GM04504 (cell line): Measurements from ENCODE around the gene ANK3.
A peak's percentile ranks its signal among the peaks of the same experiment; 100 is the strongest.

Source experiments
- DNase-seq: peaks from one replicate; pipeline ENCODE4 v3.0.0-alpha.2; 2012; ENCODE audit warnings: low read depth

Gene ANK3

DNA sequence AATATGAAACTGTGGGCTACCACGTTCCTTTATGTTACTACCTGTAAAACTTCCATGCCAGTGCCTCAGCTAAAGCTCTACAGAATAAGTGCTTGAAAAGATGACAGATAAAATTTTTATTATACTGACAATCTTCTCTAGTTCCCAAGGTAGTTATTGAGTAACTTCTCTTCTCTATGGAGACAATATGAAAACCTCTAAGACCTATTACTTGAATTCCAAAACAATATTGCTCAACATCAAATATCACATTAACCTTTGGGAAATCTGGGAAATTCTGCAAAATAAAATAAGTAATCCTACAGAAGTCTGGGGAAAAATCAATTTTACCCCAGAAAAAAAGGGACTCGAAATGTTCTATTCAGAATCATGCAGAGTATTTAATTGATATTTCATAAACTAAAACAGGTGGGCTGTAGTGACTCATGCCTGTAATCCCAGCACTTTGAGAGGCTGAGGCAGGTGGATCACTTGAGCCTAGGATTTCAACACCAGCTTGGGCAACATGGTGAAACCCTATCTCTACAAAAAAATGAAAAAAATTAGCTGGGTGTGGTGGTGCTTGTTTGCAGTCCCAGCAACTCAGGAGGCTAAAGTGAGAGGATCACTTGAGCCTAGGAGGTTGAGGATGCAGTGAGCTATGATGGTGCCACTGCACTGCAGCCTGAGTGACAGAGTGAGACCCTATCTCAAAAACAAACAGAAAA, 23.8 kb upstream of the ANK3 start:
- DNase-seq = no peak

DNA sequence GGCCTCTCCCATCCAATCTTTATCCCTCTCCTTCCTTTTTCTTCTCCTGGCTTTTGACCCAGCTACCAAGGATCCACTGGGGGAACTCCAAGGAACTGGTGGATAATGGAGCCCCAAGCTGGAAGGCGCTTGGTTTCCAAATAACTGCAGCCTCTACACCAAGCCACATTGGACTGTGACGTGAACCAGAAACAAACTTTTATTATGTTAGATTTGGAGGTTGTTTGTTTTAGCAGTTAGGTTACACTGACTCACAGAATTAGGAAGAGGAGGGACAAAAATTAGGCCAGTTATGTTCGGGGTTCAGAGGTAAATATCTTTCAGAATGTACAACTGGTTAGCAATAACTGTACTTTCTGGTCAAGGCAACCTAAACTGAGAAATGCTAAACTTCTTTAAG, 21.3 kb upstream of the ANK3 start:
- no peak for DNase-seq

DNA sequence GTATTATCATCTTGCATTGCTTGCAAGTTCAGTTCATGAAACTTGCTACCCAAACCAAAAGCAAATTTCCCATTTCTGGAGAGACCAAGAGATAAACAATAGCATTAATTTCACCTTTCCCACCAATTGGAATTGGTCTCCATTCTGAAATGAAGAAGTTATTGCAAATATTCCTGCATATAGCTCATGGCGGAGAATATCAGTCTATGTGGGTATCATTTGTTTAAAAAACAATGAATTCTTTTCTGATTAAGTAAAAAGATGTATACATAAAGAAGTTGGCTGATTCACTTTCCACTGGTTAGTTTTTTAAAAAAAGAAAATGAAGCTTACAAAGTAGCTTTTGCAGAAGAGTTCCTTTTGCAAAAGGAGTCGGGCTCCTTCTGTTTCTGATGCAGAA, 19.5 kb upstream of the ANK3 start:
- DNase-seq = no peak

- DNase-seq = no peak
Observed at GRCh38 chr10:60406182-60406581, 16.5 kb upstream of the ANK3 start.

DNA sequence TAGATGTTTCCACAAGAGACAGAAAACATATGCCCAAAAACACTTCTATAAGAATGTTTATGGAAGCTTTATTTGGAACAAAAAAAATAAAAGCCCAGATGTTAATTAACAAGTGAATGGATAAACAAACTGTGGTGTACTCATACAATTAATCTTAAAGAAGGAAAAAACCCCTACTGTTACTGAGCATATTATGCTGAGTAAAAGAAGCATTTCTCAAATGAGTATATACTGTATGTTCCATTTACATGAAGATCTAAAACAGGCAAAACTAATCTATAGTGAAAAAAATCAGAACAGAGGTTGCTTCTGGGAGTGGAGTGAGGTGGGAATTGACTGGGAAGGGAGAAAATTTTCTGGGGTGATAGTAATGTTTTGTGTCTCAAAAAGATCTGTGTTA, 15.5 kb upstream of the ANK3 start:
- DNase-seq = no peak

DNA sequence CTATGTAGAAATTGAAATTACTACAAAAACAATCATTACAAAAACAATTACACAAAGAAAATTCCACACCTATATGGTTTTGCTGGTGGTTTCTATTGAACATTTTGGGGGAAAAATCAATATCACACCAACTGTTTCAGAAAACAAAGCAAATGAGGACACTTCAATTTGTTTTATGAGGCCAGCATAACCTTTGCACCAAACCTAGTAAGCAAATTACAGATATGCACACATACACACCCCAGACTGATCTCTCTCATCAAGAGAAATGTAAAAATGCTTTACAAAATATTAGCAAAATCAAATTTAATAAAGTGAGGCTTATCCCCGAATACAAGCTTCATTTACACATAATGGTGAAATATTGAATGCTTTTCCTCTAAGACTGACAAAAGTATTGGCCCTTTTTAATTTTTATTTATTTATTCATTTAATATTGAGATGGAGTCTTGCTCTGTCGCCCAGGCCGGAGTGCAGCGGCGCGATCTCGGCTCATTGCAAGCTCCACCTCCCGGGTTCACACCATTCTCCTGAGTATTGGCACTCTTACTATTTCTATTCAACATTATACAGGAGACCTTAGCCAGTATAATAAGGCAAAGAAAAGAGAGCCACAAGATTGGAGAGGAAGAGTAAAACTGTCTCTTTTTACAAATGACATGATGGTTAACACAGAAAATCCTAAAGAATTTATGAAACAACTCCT, 13.6 kb upstream of the ANK3 start:
- no peak for DNase-seq

DNA sequence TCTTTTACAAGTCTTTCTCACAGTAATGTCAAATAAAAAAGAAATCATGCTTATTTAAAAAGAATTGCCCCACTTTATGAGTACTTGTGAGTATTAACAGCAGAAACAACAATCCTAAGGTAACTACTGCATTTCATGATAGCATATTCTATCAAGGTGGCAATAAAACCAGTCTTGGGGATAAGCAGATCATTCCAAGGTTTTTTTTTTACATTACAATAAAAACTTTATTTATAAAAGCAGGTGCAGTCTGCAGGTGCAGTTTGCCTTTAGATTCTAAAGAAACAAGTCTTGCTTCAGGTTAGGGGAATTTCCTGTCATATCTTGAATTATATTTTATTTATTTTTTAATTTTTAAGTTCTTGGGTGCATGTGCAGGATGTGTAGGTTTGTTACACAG, 10.7 kb upstream of the ANK3 start:
- no peak for DNase-seq

DNA sequence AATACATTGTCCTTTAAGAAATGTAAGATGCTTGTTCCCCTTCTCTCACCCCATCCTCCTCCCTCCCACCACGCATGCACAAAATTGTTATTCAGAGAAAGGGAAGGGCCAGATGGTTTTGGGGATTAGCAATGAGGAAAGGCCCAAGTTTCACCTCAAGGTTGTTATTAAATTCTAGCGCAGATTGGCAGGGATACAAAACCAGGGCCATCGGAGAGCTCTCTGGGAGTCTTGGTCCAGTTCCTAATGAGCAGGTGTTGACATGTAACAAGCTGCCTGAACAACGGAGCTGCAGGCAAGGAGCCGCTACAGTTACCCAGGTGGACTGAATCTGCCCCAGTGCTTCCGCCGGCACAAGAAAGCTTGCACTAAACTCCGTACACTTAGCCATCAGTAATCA, 9.7 kb upstream of the ANK3 start:
- DNase-seq = no peak

- no peak for DNase-seq
Observed at GRCh38 chr10:60397792-60398191, 8.1 kb upstream of the ANK3 start.

DNA sequence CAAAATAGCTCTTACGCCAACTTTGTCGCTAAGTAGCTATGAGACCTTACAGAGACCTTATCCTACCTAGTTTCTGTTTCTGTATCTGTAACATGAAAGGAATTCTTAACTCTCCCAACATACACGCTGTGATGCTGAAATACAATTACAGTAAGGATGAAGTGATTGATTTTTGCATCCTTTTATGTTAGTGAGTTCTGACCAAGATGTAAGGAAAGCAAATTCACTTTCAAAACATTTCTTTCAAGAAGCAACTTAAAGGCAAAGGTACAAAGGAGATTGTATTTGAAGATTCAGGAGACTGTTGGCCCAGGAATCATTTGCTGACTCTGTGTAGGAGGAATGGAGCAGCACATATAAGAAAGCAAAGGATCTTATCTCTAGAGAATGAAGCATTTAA, 7.1 kb upstream of the ANK3 start:
- DNase-seq = no peak

- DNase-seq = no peak
Observed at GRCh38 chr10:60395711-60396110, 6.0 kb upstream of the ANK3 start.

DNA sequence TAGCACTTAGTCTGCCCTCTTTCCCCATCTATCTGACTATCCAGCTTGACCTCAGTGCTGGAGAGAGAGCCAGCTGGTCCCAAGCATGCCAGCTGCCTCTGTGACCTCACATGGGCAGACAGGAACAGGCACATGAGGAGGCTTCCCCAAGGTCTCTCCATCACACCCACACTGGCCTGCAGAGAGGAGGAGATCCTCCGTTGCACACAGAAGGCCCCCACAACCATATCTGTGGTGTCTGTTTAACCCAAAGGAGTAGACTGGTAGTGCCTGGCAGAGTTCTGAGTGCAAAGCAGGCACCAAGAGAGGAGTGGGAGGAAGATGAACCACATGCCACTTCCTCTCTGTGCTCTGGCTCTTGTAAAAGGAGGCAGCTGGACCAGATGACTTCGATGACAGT, 4.8 kb upstream of the ANK3 start:
- DNase-seq = no peak

DNA sequence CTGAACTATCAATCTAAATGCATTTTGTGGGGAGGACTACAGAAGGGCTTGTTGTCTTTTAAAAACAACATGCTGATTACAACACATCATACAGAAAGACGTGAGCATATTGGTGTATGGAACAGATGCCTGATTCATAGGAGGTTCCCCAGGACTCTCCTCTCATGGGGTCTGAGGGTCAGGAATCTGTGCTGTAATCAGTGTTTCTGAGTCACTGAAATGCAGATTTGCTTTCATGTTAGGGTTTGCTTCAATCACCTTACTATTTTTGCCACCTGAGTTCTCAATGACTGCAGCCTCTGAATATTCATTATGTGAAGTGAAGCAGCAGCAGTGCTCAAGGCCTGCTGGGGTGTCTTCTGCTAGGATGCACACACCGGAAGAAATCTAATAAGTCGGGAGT, 550 bp upstream of the ANK3 start:
- no peak for DNase-seq

- DNase-seq = no peak
Observed at GRCh38 chr10:60388709-60389301, 870 bp downstream of the ANK3 start.

DNA sequence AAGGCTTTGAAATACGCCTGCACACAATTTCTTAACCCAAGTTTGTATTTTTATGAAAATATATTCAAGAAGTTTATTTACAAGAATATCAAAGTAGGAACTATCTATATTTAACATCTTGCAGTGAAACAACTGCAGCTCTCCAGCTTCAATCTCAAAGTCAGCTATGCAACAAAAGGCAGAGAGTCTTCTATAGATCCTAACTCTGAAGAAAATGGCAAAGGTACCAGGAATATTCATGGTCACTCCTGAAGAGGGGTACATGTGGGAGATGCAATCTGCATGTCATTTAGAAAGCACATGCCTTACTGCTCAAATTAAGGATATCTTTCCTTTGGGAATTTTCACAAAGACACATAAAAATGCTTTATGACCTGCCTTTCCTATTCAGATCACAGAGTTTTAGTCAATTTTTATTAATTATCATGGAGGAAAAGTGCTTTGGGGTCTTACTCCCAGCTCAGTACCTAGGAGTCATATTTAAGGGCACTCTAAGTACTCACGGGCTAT, 1.5 kb downstream of the ANK3 start:
- no peak for DNase-seq

DNA sequence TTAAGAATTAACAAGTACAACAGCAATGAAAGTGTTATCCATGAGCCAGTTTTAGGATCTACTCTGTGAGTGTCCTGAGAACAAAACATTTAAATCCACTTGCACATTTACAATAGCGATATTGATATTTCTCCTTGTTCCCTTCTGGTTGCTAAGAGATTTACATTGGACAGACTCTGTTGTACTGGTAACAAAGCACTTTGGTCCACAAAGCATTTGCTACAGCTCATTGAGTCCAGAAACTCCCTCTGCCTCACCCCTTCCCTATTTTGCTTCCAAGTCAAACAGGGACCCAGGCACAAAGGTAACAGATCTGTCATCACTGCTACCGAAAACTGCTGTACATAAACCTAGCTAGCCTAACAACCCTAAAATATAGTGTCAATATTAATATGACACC, 2.1 kb downstream of the ANK3 start:
- no peak for DNase-seq

DNA sequence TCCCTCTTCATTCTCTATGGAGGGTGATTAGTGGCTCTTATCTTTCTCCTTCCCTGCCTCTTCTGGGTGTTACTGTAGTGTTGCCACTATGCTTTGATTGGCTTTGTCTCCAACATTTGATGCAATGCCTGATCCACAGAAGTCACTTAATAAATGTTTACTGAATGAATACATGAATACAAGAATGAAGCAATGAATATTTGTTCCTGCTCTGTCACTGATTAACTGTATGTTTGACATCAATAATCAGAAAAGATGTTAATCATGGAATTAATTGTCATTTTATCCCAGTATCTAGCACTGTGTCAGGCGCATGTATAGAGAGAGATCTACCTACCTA, 4.3 kb downstream of the ANK3 start:
- DNase-seq = no peak

DNA sequence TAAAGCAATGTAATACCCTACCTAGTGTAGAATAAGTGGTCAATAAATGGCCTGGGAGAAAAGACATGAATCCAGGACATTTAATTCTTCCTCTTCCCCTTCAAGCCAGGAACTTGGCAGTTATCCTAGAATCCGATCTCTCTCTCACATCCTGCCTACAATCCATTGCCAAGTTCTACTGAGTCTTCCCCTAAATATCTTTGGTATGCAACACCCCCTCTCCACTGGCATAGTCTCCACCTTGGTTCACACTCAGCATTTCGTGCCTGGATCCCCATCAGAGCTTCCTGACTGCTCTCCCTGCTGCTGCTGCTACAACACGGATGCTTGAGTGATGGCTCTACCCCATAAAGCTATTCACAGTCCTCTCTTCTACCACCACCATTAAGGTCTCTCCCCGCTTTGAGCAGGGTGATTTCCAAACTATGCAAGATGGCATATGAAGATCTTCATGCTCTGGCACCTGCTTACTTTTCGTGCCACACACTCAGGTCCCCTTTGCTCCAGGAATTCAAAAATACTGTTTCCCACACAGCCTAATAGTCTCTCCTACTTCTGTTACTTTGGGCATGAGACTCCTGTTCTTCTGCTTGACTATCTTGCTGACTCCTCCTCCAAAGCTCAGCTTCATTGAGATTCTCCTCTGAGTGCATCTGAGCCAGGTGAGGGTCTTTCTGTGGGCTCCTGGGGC, 4.8 kb downstream of the ANK3 start:
- DNase-seq = peak; percentile 97

GRCh38 chr10:60384011-60384410, 5.7 kb downstream of the ANK3 start:
- no peak for DNase-seq

DNA sequence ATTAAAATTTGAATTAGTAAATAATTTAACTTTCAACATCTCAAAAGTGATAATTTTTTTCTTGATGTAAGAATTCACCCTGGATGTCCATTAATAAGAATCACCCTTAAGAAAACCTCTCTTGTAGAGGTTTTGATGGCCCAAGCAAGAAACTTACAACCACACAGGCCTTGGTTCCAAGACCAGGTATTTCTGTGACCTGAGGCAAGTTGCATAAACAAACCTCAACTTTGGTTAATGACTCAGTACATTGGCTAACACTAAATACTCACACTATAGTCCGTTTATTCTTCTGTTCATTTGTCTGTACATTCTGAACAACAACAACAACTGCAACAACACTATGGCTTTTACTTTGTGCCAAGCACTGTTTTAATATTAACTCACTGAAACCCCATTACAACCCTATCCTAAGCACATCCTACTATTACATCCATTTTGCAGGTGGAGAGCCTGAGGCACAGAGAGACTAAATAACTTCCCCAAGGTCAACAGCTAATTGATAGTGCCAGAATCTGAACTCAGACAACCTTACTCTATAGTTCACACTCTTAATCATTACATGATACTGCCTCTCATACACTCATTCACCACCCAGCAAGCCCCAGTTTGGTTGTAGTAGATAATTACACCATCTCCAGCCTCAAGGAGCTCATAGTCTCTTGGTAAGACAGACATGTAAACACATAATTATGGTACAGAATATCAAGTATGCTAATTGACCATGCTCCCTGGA, 6.6 kb downstream of the ANK3 start:
- no peak for DNase-seq

GRCh38 chr10:60380781-60381180, 8.9 kb downstream of the ANK3 start:
- no peak for DNase-seq

- DNase-seq = no peak
Observed at GRCh38 chr10:60377955-60378354, 11.7 kb downstream of the ANK3 start.
